Head of caudate nucleus (tissue), 42 donors: Measurements from ENCODE around the gene GDE1.

Source experiments
- DNase-seq, 42 donors: peaks; one replicate each; pipeline versions ENCODE4 v3.0.0 to v3.0.0-alpha.2; 2020 to 2021; ENCODE audit warnings: mixed read lengths in 7 of 42
- intact Hi-C: fragments of 100-400 bp; cut with DNase I; formaldehyde crosslinking; loops from one replicate; pipeline ENCODE4 v1.15.0; 2022

GDE1 gene

GRCh38 chr16:19458722-19459379, 63.0 kb downstream of the GDE1 start:
- no peak for DNase-seq
- intact Hi-C loops = no loop called here
